CD4-positive, alpha-beta T cell treated with Interleukin-6 at 100 ng/mL for 8 hours (primary cell): ENCODE results near the gene ZNF208.
"Not testable (repeated sequence)": the region's sequence is repeated elsewhere in the genome, so short reads cannot be mapped to it uniquely, and the experiment has no call there.

ENCODE experiments used
- DNase-seq: peaks from one replicate; pipeline ENCODE4 v3.0.0-alpha.2; 2020; ENCODE audit warnings: mixed read lengths, low spot score

The ZNF208 gene

DNA sequence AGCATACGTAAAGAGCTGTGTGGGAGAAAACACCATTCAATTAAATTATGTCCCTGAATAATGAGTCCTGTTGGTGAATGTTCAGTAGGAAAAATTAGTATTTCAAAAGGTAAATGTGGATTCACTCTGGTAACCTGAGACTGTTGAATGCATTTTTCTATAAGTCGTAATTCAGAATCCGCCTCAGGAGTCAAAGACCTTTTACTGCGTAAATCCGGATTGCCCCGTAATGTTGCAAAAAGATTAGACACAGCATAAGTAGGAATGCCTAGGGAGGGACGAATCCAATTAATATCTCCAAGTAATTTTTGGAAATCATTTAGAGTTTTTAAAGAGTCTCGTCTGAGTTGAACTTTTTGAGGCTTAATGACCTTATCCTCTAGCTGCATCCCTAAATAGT lies 126.0 kb downstream of the ZNF208 start:
- not testable (repeated sequence) for DNase-seq

DNA sequence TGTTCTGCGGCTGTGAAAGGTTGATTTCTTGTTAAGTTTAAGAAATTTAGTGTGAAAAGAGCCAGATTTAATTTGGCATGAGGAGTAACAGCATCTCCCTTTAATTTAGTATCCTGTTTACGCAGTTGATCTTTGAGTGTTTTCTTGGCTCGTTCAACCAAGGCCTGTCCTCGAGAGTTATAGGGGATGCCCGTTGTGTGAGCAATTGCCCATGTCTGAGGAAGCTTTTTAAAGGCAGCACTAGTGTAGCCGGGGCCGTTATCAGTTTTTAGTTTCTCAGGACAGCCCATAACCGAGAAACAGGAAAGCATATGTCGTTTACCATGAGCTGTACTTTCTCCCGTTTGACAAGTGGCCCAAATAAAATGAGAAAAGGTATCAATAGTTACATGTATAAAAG lies 127.2 kb downstream of the ZNF208 start:
- DNase-seq = no peak
